HepG2 (cell line): Measurements from ENCODE around the gene CNIH3. TPM values are rescaled to one million over a fixed set of nuclear protein-coding genes. Genes with fewer than 3 reads are reported as not detected.

Experiments used
- ATAC-seq: fragments of 200-7000 bp; cut with Tn5 transposase; 3 replicates; pipeline ENCODE4 v1.9.1; 2020; ENCODE audit warnings: mild to moderate bottlenecking, moderate library complexity
- BruUV-seq: library from RNA; stranded (reverse); fragments of 400-500 nt; replicated peaks from 2 replicates; lab custom pipeline; 2021; lab: Mats Ljungman, UMichigan
- CTCF ChIA-PET: fragments of 300-600 bp; formaldehyde crosslinking; extraction: SDS; loops from one replicate; lab custom pipeline; 2021; ENCODE audit warnings: low total read pairs, inconsistent platforms, low intra/inter-chr PET ratio; lab: Yijun Ruan, JAX
- POLR2A ChIA-PET: fragments of 350-600 bp; sonication (Branson Sonifier 250); formaldehyde crosslinking; loops from one replicate; lab custom pipeline; 2020; ENCODE audit warnings: antibody characterized with exemption, inconsistent platforms; lab: Yijun Ruan, JAX
- DNase-seq: peaks from one replicate; pipeline ENCODE4 v3.0.0-alpha.2; 2015; ENCODE audit warnings: low spot score
- FAIRE-seq: peaks from 3 replicates; lab custom pipeline; 2011; peaks lifted over from hg19 to GRCh38; lab: Jason Lieb, UNC
- H2AFZ ChIP-seq: one replicate; pipeline ENCODE4 v1.6.1; 2011; ENCODE audit warnings: low read length, inconsistent platforms
- H3K27ac ChIP-seq: fragments of 300-600 bp; 3 replicates; pipeline ENCODE4 v1.8.0; 2011; ENCODE audit warnings: mixed run types, mild to moderate bottlenecking, mixed read lengths, low read length, inconsistent platforms; ENCODE audit not compliant: insufficient read depth; ENCODE audit errors: extremely low read length
- H3K27me3 ChIP-seq, 2 experiments: fragments of 200-600 bp in 1 of 2; 2 replicates in 1 of 2; 3 replicates in 1 of 2; pipeline versions ENCODE4 v1.6.0 to v1.8.0; 2011; ENCODE audit warnings: low read length in 2 of 2, mild to moderate bottlenecking in 2 of 2, moderate library complexity in 2 of 2, inconsistent platforms in 1 of 2; ENCODE audit not compliant: insufficient read depth in 2 of 2, control insufficient read depth in 1 of 2
- H3K36me3 ChIP-seq, 2 experiments: fragments of 200-600 bp in 1 of 2; replicated peaks in 1 of 2; 2 replicates in 1 of 2; 3 replicates in 1 of 2; pipeline versions ENCODE4 v1.5.1 to v1.8.0; 2011; ENCODE audit warnings: low read length in 2 of 2, inconsistent platforms in 1 of 2; ENCODE audit not compliant: insufficient read depth in 2 of 2, control insufficient read depth in 1 of 2
- H3K4me1 ChIP-seq: 2 replicates; pipeline ENCODE4 v1.5.1; 2012; ENCODE audit warnings: low read length, inconsistent platforms; ENCODE audit not compliant: insufficient read depth
- H3K4me2 ChIP-seq: 2 replicates; pipeline ENCODE4 v1.6.0; 2011; ENCODE audit warnings: low read depth, low read length, inconsistent platforms
- H3K4me3 ChIP-seq, 3 experiments: fragments of 200-600 bp in 1 of 3; sonication (generic), shearing (Covaris generic) in 1 of 3; replicated peaks in 1 of 3; 2 replicates each; pipeline ENCODE4 v1.5.1; 2011 to 2016; ENCODE audit warnings: low read length in 3 of 3, inconsistent platforms in 2 of 3, low read depth in 2 of 3, mild to moderate bottlenecking in 2 of 3, control low read depth in 1 of 3, mixed read lengths in 1 of 3; ENCODE audit not compliant: insufficient read depth in 1 of 3
- H3K79me2 ChIP-seq: one replicate; pipeline ENCODE4 v1.6.1; 2011; ENCODE audit warnings: low read length, inconsistent platforms; ENCODE audit not compliant: insufficient read depth
- H3K9ac ChIP-seq: 2 replicates; pipeline ENCODE4 v1.6.0; 2011; ENCODE audit warnings: mild to moderate bottlenecking, low read depth, low read length, inconsistent platforms; ENCODE audit not compliant: insufficient read depth
- H3K9me3 ChIP-seq: 2 replicates; pipeline ENCODE4 v1.5.1; 2012; ENCODE audit warnings: mild to moderate bottlenecking, low read length
- H4K20me1 ChIP-seq: 2 replicates; pipeline ENCODE4 v1.6.0; 2011; ENCODE audit warnings: inconsistent platforms, mild to moderate bottlenecking, low read length, moderate library complexity; ENCODE audit not compliant: insufficient read depth
- ELF3 ChIP-seq: IDR thresholded peaks from 2 replicates; pipeline ENCODE4 v1.6.1; 2016; ENCODE audit warnings: missing genetic modification reagents, missing compliant biosample characterization
- FOXA3 ChIP-seq: IDR thresholded peaks from 2 replicates; pipeline ENCODE4 v1.6.1; 2016; ENCODE audit warnings: missing genetic modification reagents, missing compliant biosample characterization
- GTF3A ChIP-seq: sonication (generic); formaldehyde crosslinking; conservative IDR thresholded peaks from 2 replicates; pipeline ENCODE4 v1.4.0; 2020; ENCODE audit warnings: mild to moderate bottlenecking, missing genetic modification reagents
- HOXA9 ChIP-seq: sonication (generic); formaldehyde crosslinking; IDR thresholded peaks from 2 replicates; pipeline ENCODE4 v1.8.1; 2022; ENCODE audit warnings: missing genetic modification reagents, mild to moderate bottlenecking, moderate library complexity, borderline replicate concordance
- PHB2 ChIP-seq: fragments of 450-650 bp; IDR thresholded peaks from 2 replicates; pipeline ENCODE4 v1.6.1; 2018; ENCODE audit not compliant: partially characterized antibody
- SCMH1 ChIP-seq: sonication (generic); formaldehyde crosslinking; IDR thresholded peaks from 2 replicates; pipeline ENCODE4 v1.9.0; 2021; ENCODE audit warnings: missing genetic modification reagents, mild to moderate bottlenecking, borderline replicate concordance
- TGIF2 ChIP-seq: IDR thresholded peaks from 2 replicates; pipeline ENCODE4 v1.6.1; 2016; ENCODE audit warnings: control low read depth, missing compliant biosample characterization
- ZNF747 ChIP-seq: sonication (generic); formaldehyde crosslinking; IDR thresholded peaks from 2 replicates; pipeline ENCODE4 v1.8.1; 2023; ENCODE audit warnings: missing genetic modification reagents, mild to moderate bottlenecking, borderline replicate concordance
- ZSCAN12 ChIP-seq: sonication (generic); formaldehyde crosslinking; IDR thresholded peaks from 2 replicates; pipeline ENCODE4 v1.9.0; 2021; ENCODE audit warnings: mild to moderate bottlenecking, missing genetic modification reagents
- WGBS: methylation state at CpG from one replicate; pipeline ENCODE4 v1.1.6; 2017; ENCODE audit warnings: low lambda C conversion rate; 5-methylcytosine and 5-hydroxymethylcytosine counted together
- in situ Hi-C: cut with HindIII; loops from 2 replicates; pipeline ENCODE4 v1.10.0; 2017; ENCODE audit warnings: low pct_unique_long_range_greater_than_20kb; ENCODE audit not compliant: extremely low pct_ligation_motif_present
- intact Hi-C: fragments of 100-400 bp; cut with micrococcal nuclease; formaldehyde crosslinking; loops from one replicate; pipeline ENCODE4 v1.10.0; 2022; ENCODE audit not compliant: unreplicated experiment
- polyA plus RNA-seq, 8 experiments: library from polyadenylated mRNA; depleted of rRNA in 3 of 8; stranded (reverse) in 7 of 8; unstranded in 1 of 8; fragments of >200 nt; fragmentation: Illumina TruSeq in 4 of 8; extraction: Trizol in 4 of 8; gene quantifications; 2 replicates each; pipeline versions ENCODE4 v1.2.1 to v1.2.3, GENCODE V29; 2011 to 2016; ENCODE audit warnings: low read depth in 4 of 8, missing spikeins in 1 of 8, mixed read lengths in 1 of 8; ENCODE audit not compliant: insufficient read depth in 1 of 8
- total RNA-seq, 5 experiments: library from RNA; depleted of rRNA; stranded (reverse); fragments of >200 nt; fragmentation: Illumina TruSeq; extraction: Trizol; gene quantifications; 2 replicates each; pipeline ENCODE4 v1.2.3, GENCODE V29; 2016; ENCODE audit warnings: low read depth in 1 of 5
- TF ChIP-seq, protein P1 (sequence below): sonication (generic); formaldehyde crosslinking; IDR thresholded peaks from 2 replicates; pipeline ENCODE4 v1.8.0; 2022; ENCODE audit warnings: mild to moderate bottlenecking, missing genetic modification reagents, borderline replicate concordance
- TF ChIP-seq, protein P2 (sequence below): sonication (generic); formaldehyde crosslinking; IDR thresholded peaks from 2 replicates; pipeline ENCODE4 v1.9.0; 2022; ENCODE audit warnings: missing genetic modification reagents, mild to moderate bottlenecking, borderline replicate concordance
- TF ChIP-seq, protein P3 (sequence below): fragments of 450-650 bp; IDR thresholded peaks from 2 replicates; pipeline ENCODE4 v1.6.1; 2016

Gene CNIH3
- total and polyA plus RNA-seq, 2 of the 13 experiments (the other 11 are each of a cell fraction or from before 2014, with no cell fraction given): 0.36 to 1.1 TPM

- POLR2A ChIA-PET: no interaction called here
- in situ Hi-C loops: no loop called here
- ATAC-seq: no peak
These were observed 79.9 kb downstream of the CNIH3 start for GRCh38 chr1:224696021-224696420.

More at GRCh38 chr1:224696021-224696420, 79.9 kb downstream of the CNIH3 start:
- no peak overlapping the region for H2AFZ ChIP-seq
- no peak overlapping the region for H3K9ac ChIP-seq
- no peaks in the 10 kb centered on the region for H3K9me3 ChIP-seq
- CTCF ChIA-PET: no interaction called here
- H3K4me1 ChIP-seq: peaks cover 5% of the 10 kb centered on the region; the same call in 1 of the 2 replicates
- BruUV-seq: no TSS peak
- no peaks in the 10 kb centered on the region for H4K20me1 ChIP-seq
- FAIRE-seq (no peak), DNase-seq (no peak)
- H3K36me3 ChIP-seq: no peaks in the 10 kb centered on the region
- 0% methylated on average over 2 of the region's 2 CpGs for WGBS
- H3K4me2 ChIP-seq: no peak overlapping the region
- no peaks in the 10 kb centered on the region; a peak in 1 of 5 replicates for H3K27me3 ChIP-seq
- intact Hi-C loops: no loop called here
- H3K4me3 ChIP-seq: no peak overlapping the region
- no peak overlapping the region for H3K27ac ChIP-seq
- TF ChIP-seq ELF3 (no peak), ZNF747 (CRISPR knock-in tag) (no peak), TGIF2 (CRISPR knock-in tag) (no peak), FOXA3 (CRISPR knock-in tag) (no peak), GTF3A (CRISPR knock-in tag) (no peak), SCMH1 (no peak), PHB2 (no peak), ZSCAN12 (CRISPR knock-in tag) (no peak), HOXA9 (no peak)
- TF ChIP-seq, protein P1, sequence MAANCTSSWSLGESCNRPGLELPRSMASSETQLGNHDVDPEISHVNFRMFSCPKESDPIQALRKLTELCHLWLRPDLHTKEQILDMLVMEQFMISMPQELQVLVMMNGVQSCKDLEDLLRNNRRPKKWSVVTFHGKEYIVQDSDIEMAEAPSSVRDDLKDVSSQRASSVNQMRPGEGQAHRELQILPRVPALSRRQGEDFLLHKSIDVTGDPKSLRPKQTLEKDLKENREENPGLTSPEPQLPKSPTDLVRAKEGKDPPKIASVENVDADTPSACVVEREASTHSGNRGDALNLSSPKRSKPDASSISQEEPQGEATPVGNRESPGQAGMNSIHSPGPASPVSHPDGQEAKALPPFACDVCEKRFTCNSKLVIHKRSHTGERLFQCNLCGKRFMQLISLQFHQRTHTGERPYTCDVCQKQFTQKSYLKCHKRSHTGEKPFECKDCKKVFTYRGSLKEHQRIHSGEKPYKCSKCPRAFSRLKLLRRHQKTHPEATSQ (CRISPR knock-in tag): no peak
- TF ChIP-seq, protein P2, sequence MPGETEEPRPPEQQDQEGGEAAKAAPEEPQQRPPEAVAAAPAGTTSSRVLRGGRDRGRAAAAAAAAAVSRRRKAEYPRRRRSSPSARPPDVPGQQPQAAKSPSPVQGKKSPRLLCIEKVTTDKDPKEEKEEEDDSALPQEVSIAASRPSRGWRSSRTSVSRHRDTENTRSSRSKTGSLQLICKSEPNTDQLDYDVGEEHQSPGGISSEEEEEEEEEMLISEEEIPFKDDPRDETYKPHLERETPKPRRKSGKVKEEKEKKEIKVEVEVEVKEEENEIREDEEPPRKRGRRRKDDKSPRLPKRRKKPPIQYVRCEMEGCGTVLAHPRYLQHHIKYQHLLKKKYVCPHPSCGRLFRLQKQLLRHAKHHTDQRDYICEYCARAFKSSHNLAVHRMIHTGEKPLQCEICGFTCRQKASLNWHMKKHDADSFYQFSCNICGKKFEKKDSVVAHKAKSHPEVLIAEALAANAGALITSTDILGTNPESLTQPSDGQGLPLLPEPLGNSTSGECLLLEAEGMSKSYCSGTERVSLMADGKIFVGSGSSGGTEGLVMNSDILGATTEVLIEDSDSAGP: no peak
- TF ChIP-seq, protein P3, sequence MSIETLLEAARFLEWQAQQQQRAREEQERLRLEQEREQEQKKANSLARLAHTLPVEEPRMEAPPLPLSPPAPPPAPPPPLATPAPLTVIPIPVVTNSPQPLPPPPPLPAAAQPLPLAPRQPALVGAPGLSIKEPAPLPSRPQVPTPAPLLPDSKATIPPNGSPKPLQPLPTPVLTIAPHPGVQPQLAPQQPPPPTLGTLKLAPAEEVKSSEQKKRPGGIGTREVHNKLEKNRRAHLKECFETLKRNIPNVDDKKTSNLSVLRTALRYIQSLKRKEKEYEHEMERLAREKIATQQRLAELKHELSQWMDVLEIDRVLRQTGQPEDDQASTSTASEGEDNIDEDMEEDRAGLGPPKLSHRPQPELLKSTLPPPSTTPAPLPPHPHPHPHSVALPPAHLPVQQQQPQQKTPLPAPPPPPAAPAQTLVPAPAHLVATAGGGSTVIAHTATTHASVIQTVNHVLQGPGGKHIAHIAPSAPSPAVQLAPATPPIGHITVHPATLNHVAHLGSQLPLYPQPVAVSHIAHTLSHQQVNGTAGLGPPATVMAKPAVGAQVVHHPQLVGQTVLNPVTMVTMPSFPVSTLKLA: no peak
- H3K79me2 ChIP-seq: no peaks in the 10 kb centered on the region
